ENCODE data around the gene GNB5. TPM values are rescaled to one million over a fixed set of nuclear protein-coding genes. Genes with fewer than 3 reads are reported as not detected.

The GNB5 gene
- total RNA-seq, 1 donor, result 58.3 TPM

GRCh38 chr15:52109559-52110451 is 81.4 kb downstream of the GNB5 start:
- H3K4me3 ChIP-seq (ENCODE audit: low read depth, low read length), result no peak overlapping the region
- TF ChIP-seq CTCF (IDR thresholded peaks at IDR 0.05; ENCODE audit: insufficient read depth, low read depth, low read length), result no peak

GRCh38 chr15:52107238-52107637 is 84.0 kb downstream of the GNB5 start:
- no peak for TF ChIP-seq CTCF (IDR thresholded peaks at IDR 0.05; ENCODE audit: insufficient read depth, low read depth, low read length)
- no peak overlapping the region for H3K4me3 ChIP-seq (ENCODE audit: low read depth, low read length)
- DNase-seq (ENCODE audit: low read depth), result no peak

More at GRCh38 chr15:52109559-52110451, 81.4 kb downstream of the GNB5 start:
- no peak for DNase-seq (ENCODE audit: low read depth)

- no peak overlapping the region for H3K4me3 ChIP-seq (ENCODE audit: low read depth, low read length)
- DNase-seq (ENCODE audit: low read depth), result no peak
- no peak for TF ChIP-seq CTCF (IDR thresholded peaks at IDR 0.05; ENCODE audit: insufficient read depth, low read depth, low read length)
These were observed 84.6 kb downstream of the GNB5 start for GRCh38 chr15:52106641-52107040.

- H3K4me3 ChIP-seq (ENCODE audit: low read depth, low read length), result no peak overlapping the region
- TF ChIP-seq CTCF (IDR thresholded peaks at IDR 0.05; ENCODE audit: insufficient read depth, low read depth, low read length), result no peak
- no peak for DNase-seq (ENCODE audit: low read depth)
These were observed 85.3 kb downstream of the GNB5 start for GRCh38 chr15:52105846-52106245.

- TF ChIP-seq CTCF (IDR thresholded peaks at IDR 0.05; ENCODE audit: insufficient read depth, low read depth, low read length), result no peak
- no peak for DNase-seq (ENCODE audit: low read depth)
- no peak overlapping the region for H3K4me3 ChIP-seq (ENCODE audit: low read depth, low read length)
These were observed 86.6 kb downstream of the GNB5 start for GRCh38 chr15:52104532-52105004.

- no peak overlapping the region for H3K4me3 ChIP-seq (ENCODE audit: low read depth, low read length)
- TF ChIP-seq CTCF (IDR thresholded peaks at IDR 0.05; ENCODE audit: insufficient read depth, low read depth, low read length), result no peak
- DNase-seq (ENCODE audit: low read depth), result peak; percentile 96
These were observed 87.7 kb downstream of the GNB5 start for GRCh38 chr15:52103217-52104207.
